SK-N-DZ (cell line): ENCODE data around the gene TMPRSS6. TPM values are rescaled to one million over a fixed set of nuclear protein-coding genes. Genes with fewer than 3 reads are reported as not detected.

Source experiments
- DNase-seq: peaks from one replicate; pipeline ENCODE4 v3.0.0-alpha.2; 2015; ENCODE audit warnings: low spot score
- polyA plus RNA-seq, 2 experiments: library from polyadenylated mRNA; depleted of rRNA; stranded (reverse); fragments of >200 nt; gene quantifications; 2 replicates each; pipeline ENCODE4 v1.2.3, GENCODE V29; 2014

TMPRSS6 gene
- polyA plus RNA-seq (2014; cell fraction: cytosol; rRNA removed): not detected in 2 replicates
- not detected in 2 replicates for polyA plus RNA-seq (2014; cell fraction: nucleus; rRNA removed)

GRCh38 chr22:37109242-37109917, at the start of gene TMPRSS6:
TMPRSS6 (minus strand) TSS chr22:37109713; CDS start chr22:37103417, 6,296 bp downstream.
- no peak for DNase-seq

GRCh38 chr22:37158963-37159290, 49.4 kb upstream of the TMPRSS6 start:
- no peak for DNase-seq

- no peak for DNase-seq
Measured at GRCh38 chr22:37157516-37158285, 48.2 kb upstream of the TMPRSS6 start.

GRCh38 chr22:37156686-37157435, 47.3 kb upstream of the TMPRSS6 start:
- DNase-seq: no peak

- no peak for DNase-seq
Measured at GRCh38 chr22:37155971-37156370, 46.5 kb upstream of the TMPRSS6 start.

GRCh38 chr22:37154925-37155712, 45.6 kb upstream of the TMPRSS6 start:
- DNase-seq: no peak

GRCh38 chr22:37153901-37154300, 44.4 kb upstream of the TMPRSS6 start:
- no peak for DNase-seq

- no peak for DNase-seq
Measured at GRCh38 chr22:37151401-37151800, 41.9 kb upstream of the TMPRSS6 start.

GRCh38 chr22:37150701-37151100, 41.2 kb upstream of the TMPRSS6 start:
- DNase-seq: no peak

- DNase-seq: no peak
Measured at GRCh38 chr22:37148742-37149665, 39.5 kb upstream of the TMPRSS6 start.

GRCh38 chr22:37148031-37148651, 38.6 kb upstream of the TMPRSS6 start:
- no peak for DNase-seq

GRCh38 chr22:37147186-37147990, 37.9 kb upstream of the TMPRSS6 start:
- DNase-seq: no peak

GRCh38 chr22:37146507-37147180, 37.1 kb upstream of the TMPRSS6 start:
- no peak for DNase-seq

GRCh38 chr22:37146051-37146385, 36.5 kb upstream of the TMPRSS6 start:
- DNase-seq: no peak

GRCh38 chr22:37145180-37146050, 35.9 kb upstream of the TMPRSS6 start:
- no peak for DNase-seq

- DNase-seq: no peak
Measured at GRCh38 chr22:37144180-37144554, 34.7 kb upstream of the TMPRSS6 start.

GRCh38 chr22:37141971-37142370, 32.5 kb upstream of the TMPRSS6 start:
- no peak for DNase-seq

GRCh38 chr22:37141476-37141875, 32.0 kb upstream of the TMPRSS6 start:
- DNase-seq: no peak
